Measurements from ENCODE around the gene SP1.
A peak's percentile ranks its signal among the peaks of the same experiment; 100 is the strongest.
"Not testable (repeated sequence)": the region's sequence is repeated elsewhere in the genome, so short reads cannot be mapped to it uniquely, and the experiment has no call there.

Gene SP1

DNA sequence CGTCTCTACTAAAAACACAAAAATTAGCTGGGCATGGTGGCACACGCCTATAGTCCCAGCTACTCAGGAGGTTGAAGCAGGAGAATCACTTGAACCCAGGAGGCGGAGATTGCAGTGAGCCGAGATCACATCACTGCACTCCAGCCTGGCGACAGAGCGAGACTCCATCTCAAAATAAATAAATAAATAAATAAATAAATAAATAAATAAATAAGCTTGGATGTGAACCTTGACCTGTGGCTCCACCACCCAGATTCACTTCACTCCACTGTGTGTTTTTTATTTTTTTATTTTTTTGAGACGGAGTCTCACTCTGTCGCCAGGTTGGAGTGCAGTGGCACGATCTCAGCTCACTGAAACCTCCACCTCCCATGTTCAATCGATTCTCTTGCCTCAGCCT is 18.3 kb upstream of the SP1 start:
- not testable (repeated sequence) for DNase-seq (ENCODE audit: low read depth)

DNA sequence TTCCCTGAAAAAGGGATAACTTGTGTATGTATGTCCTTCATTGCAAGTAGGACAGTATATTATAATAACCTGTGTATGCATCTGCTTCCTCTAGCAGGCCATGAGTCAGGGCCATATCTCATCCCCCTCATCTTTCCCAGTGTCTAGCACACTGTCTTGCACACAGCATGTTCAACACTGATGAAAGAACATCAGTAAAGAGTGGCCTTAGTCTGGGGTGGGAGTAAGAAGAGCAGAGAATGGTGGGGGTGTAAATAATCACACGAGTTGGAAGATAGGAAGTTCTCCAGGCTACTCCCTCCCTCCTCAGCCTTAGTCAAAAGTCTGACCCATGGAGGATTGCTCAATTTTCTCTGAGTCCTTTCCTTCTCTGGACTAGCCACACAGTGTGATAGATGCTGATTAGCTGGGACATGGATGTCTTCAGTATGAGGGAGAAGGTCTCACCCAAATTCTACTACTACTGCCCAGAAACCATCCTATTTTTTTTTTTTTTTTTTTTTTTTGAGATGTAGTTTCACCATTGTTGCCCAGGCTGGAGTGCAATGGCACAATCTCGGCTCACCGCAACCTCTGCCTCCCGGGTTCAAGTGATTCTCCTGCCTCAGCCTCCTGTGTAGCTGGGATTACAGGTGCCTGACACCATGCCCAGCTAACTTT is 14.6 kb upstream of the SP1 start:
- no peak for DNase-seq (ENCODE audit: low read depth)

DNA sequence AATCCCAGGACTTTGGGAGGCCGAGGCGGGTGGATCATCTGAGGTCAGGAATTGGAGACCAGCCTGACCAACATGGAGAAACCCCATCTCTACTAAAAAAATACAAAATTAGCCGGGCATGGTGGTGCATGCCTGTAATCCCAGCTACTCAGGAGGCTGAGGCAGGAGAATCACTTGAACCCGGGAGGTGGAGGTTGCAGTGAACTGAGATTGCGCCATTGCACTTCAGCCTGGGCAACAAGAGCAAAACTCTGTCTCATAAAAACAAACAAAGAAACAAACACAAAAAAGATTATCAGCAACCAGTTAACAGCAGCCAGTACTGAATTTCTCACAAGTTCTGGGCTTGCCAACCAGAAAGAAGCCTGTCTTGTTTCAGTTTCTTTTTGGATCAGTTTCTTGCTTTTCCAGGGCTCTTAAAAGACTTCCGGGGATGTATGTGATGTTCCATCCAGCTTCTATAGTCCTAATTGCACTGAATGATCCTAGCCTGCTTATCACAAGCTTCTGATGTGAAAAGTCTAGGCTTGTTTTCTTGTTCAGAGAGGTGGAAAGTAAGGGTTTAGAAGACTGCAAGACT is 6.3 kb upstream of the SP1 start:
- DNase-seq (ENCODE audit: low read depth): not testable (repeated sequence)

DNA sequence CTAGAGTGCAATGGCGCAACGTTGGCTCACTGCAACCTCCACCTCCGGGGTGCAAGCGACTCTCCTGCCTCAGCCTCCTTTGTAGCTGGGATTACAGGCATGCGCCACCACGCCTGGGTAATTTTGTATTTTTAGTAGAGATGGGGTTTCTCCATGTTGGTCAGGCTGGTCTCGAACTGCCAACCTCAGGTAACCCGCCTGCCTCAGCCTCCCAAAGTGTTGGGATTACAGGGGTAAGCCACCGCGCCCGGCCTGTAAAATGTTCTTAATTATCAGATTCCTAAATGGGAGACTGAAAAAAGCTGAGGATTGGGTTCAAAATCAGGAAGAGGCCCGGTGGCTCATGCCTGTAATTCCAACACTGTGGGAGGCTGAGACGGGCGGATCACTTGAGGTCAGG is 5.7 kb upstream of the SP1 start:
- not testable (repeated sequence) for DNase-seq (ENCODE audit: low read depth)

DNA sequence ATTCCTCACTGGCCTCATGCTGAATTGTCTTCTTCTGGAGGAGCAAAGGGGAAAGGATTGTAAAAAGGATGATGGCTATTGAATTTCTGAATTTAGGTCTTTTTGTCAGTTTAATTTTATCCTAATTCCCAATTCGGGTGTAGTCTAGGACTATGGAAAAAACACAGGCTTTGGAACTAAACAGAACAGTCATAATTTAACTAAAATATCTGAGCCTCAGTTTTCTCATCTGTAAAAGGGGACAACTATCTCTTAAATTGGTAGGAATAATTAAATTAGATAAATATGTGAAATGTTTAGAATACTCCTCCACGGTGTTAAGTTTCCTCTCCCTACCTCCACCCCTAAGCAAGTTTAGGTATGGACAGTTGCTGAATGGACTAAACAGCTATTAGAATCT is 3.2 kb upstream of the SP1 start:
- DNase-seq (ENCODE audit: low read depth): no peak

DNA sequence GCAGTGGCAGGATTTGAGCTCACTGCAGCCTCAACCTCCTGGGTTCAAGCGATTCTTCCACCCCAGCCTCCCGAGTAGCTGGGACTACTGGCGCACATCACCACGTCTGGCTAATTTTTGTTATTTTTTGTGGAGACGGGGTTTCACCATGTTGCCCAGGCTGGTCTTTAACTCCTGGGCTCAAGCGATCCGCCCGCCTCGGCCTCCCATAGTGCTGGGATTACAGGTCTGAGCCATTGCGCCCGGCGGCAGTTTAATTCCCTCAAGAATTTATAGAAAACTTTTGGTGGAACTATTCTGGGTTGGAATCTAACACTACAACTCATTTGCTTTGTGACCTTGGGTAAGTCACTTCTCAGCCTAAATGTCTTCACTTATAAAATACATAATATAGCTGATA is 1.8 kb upstream of the SP1 start:
- no peak for DNase-seq (ENCODE audit: low read depth)

DNA sequence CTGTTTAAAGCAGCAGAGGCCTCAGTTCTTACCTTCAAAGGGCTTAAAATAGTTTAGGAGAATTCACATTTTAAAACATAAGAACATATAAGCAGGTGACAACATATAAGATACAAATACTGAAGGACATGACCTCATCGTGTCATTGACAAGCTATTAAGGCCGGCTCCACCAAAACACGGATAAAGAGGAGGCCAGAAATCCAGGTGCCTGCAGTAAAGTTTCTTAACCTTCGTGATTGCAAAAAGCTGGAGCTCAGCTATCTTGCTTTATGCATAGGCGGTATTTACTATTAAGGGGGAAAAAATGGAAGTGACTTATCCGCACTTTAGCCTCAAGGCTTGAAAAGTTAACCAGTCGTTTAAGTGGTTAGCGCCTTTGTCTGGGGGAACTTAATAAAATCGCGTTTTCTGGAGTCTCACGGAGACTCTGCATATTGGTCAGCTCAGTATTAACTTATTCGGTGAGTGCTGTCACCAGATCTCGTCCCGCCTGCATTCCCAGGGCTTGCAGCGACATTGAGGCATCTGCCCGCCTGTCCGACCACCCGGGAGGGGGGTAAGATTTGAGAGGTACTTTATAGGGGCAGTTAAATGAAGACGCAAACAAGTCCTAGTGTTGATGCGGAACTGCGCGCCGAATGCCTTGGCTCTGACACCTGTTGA is 1.1 kb upstream of the SP1 start:
- no peak for DNase-seq (ENCODE audit: low read depth)

DNA sequence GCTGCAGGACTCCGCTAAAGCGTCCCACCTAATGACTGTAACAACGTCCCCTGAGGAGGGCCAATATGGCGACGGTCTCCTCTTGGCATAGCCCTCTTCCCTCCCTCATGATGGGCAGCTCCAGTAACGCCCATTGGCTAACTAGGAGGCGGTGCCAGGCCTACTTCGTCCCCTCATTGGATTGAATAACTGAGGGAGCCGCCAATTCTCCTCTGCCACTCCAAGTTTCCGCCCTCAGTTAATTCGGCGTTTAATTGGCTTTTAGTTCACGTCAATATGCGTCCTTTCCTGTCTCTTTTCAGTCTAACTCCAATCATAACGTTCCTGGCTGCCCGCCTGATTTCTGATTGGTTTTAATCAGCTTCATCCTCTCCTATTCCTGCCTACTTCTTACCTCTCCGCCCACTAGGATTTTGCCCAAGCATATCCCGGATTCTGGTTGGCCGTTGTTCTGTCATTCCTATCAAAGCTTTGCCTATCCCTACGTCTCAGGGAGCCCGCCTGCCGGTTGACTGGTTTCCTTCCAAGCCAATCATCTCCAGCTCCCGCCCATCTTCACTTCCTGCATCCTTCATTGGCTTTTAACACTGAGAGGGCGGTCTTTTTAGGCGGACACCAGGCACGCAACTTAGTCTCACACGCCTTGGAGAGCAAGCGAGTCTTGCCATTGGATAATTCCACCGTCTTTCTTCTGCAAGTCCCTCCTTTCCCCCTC is 430 bp upstream of the SP1 start:
- peak; percentile 99 for DNase-seq (ENCODE audit: low read depth)

DNA sequence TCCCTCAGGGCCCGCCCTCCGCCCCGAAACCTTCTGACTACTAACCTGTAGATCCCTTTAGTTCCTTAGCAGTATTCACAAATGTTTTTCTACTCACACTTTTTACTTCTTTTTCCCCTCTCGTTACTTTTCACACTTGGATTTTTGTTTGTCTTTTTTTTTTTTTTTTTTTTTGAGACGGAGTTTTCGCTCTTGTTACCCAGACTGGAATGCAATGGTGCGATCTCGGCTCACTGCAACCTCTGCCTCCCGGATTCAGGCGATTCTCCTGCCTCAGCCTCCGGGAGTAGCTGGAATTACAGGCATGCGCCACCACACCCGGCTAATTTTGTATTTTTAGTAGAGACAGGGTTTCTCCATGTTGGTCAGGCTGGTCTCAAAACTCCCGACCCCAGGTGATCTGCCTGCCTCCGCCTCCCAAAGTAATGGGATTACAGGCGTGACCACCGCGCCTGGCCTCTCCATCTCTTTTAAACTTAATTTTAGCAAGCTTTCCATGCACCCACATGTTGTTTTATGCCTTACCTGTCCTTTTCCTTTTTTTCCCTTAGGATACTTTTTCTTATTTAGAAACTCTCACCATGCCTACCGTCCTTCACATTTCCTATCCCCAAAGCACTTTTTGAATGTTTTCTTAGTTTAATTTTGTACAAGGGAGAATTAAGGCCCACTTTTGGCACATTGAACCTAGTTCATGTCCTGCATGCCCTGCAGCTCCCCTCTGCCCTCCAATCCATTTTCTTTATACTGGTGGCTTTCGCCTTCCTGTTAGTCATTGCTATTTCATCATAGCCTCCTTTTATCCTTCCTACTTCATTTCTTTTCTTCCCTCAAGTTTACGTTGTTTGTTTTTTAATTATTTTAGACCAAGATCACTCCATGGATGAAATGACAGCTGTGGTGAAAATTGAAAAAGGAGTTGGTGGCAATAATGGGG is 1.1 kb downstream of the SP1 start:
- no peak for DNase-seq (ENCODE audit: low read depth)

DNA sequence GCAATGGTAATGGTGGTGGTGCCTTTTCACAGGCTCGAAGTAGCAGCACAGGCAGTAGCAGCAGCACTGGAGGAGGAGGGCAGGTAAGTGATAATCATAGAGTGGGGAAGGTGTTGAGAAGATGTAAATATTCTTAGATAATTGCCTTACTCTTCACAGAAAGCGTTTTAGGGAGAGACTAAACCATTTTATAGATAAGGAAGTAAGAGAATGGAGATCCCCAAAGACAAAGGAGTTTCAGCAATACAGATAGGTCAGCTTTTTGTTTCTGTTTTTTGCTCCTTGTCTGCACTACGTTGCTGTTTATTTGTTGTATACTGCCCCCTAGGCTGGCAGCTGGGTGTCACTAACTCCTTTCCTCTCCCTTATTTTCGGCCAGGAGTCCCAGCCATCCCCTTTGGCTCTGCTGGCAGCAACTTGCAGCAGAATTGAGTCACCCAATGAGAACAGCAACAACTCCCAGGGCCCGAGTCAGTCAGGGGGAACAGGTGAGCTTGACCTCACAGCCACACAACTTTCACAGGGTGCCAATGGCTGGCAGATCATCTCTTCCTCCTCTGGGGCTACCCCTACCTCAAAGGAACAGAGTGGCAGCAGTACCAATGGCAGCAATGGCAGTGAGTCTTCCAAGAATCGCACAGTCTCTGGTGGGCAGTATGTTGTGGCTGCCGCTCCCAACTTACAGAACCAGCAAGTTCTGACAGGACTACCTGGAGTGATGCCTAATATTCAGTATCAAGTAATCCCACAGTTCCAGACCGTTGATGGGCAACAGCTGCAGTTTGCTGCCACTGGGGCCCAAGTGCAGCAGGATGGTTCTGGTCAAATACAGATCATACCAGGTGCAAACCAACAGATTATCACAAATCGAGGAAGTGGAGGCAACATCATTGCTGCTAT is 2.0 kb downstream of the SP1 start:
- no peak for DNase-seq (ENCODE audit: low read depth)

DNA sequence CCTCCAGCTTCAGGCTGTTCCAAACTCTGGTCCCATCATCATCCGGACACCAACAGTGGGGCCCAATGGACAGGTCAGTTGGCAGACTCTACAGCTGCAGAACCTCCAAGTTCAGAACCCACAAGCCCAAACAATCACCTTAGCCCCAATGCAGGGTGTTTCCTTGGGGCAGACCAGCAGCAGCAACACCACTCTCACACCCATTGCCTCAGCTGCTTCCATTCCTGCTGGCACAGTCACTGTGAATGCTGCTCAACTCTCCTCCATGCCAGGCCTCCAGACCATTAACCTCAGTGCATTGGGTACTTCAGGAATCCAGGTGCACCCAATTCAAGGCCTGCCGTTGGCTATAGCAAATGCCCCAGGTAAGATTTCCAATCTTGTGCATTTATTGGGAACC is 3.3 kb downstream of the SP1 start:
- no peak for DNase-seq (ENCODE audit: low read depth)

DNA sequence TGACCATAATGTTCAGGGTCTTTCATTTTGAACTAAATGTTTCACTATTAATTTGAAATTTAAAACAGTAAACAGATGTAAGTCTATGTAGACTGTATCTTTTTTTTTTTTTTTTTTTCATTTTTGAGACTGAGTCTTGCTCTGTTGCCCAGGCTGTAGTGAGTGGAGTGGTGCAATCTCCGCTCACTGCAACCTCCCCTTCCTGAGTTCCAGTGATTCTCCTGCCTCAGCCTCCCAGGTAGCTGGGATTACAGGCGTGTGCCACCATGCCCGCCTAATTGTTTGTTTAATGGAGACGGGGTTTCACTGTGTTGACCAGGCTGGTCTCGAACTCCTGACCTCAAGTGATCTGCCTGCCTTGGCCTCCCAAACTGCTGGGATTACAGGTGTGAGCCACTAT is 6.4 kb downstream of the SP1 start:
- not testable (repeated sequence) for DNase-seq (ENCODE audit: low read depth)

DNA sequence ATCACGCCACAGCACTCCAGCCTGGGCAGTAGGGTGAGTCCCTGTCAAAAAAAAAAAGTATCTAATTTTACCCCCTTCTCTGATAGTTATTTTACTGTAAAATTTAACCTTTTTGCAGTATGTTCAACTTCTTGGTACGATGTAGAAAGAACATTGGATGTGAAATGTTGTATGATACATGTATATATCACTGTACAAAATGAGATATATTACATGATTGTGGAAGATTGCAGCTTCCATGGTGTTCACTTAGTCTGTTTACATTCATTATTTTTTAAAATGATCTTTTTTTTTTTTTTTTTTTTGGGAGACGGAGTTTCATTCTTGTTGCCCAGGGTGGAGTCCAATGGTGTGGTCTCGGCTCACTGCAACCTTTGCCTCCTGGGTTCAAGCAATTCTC is 9.0 kb downstream of the SP1 start:
- DNase-seq (ENCODE audit: low read depth): no peak

DNA sequence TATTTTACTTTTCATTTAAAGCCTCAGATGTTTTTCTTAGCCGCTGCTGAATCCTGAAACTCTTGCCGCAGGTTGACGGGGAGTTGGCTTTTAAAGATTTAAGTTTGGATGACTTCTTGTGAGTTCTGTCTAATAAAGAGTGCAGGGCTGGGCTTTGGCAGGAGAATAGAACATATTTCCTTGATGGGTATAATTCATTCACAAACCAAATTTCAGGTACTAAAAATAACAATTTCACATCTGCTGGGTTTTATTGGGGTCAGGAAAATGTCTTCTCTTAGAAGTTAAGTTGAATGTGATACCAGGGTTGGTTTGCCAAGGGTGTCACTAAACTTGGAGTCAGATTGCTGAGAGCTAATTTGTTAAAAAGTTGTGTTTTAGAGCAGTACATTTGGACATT is 9.7 kb downstream of the SP1 start:
- DNase-seq (ENCODE audit: low read depth): no peak

DNA sequence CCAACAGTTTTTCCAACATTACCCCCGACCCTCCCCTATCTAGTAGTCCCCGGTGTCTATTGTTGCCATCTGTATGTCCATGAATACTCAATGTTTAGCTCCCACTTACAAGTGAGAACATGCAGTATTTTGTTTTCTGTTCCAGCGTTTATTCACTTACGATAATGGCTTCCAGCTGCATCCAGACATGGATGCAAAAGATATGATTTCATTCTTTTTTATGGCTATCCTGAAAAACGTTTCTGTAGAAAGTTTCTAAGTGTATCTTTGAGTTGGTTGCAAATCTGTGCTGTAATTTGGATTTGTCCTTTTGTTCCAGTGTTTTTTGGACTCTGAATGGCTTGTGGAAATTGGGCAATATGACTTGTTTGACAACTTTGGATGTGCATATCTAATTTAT is 11.7 kb downstream of the SP1 start:
- DNase-seq (ENCODE audit: low read depth): no peak

DNA sequence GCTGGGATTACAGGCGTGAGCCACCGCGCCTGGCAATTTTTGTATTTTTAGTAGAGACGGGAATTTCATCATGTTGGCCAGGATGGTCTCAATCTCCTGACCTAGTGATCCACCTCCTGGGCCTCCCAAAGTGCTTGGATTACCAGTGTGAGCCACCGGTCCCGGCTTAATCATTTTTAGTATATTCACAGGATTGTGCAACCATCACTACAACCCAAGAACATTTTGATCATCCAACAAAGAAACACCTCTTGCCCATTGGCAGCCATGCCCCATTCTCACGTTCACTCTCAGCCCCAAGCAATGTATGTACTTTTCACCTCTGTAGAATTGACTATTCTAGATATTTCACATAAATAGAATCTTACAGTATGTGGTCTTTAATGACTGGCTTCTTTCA is 19.9 kb downstream of the SP1 start:
- DNase-seq (ENCODE audit: low read depth): no peak

DNA sequence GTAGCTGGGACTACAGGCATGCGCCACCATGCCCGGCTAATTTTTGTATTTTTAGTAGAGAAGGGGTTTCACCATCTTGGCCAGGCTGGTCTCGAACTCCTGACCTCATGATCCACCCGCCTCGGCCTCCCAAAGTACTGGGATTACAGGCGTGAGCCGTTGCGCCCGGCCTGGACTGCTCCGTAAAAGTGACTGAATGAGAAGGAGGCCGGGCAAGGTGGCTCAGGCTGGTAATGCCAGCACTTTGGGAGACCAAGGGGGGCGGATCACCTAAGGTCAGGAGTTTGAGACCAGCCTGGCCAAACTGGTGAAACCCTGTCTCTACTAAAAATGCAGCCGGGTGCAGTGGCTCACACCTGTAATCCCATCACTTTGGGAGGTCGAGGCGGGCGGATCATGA is 22.4 kb downstream of the SP1 start:
- not testable (repeated sequence) for DNase-seq (ENCODE audit: low read depth)

DNA sequence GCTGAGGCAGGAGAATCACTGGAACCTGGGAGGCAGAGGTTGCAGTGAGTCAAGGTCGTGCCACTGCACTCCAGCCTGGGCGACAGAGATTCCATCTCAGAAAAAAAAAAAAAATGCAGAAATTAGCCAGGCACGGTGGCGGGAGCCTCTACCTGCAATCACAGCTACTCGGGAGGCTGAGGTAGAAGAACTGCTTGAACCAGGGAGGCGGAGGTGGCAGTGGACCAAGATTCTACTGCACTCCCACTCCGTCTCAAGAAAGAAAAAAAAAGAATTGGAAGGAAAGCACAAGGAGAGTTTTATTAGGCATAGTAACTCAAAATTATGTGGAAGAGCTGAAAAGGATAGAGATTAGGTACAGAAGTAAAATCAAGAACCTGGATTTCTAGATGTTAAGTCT is 22.9 kb downstream of the SP1 start:
- DNase-seq (ENCODE audit: low read depth): no peak

DNA sequence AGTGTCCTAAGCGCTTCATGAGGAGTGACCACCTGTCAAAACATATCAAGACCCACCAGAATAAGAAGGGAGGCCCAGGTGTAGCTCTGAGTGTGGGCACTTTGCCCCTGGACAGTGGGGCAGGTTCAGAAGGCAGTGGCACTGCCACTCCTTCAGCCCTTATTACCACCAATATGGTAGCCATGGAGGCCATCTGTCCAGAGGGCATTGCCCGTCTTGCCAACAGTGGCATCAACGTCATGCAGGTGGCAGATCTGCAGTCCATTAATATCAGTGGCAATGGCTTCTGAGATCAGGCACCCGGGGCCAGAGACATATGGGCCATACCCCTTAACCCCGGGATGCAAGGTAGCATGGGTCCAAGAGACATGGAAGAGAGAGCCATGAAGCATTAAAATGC is 31.0 kb downstream of the SP1 start:
- DNase-seq (ENCODE audit: low read depth): no peak

DNA sequence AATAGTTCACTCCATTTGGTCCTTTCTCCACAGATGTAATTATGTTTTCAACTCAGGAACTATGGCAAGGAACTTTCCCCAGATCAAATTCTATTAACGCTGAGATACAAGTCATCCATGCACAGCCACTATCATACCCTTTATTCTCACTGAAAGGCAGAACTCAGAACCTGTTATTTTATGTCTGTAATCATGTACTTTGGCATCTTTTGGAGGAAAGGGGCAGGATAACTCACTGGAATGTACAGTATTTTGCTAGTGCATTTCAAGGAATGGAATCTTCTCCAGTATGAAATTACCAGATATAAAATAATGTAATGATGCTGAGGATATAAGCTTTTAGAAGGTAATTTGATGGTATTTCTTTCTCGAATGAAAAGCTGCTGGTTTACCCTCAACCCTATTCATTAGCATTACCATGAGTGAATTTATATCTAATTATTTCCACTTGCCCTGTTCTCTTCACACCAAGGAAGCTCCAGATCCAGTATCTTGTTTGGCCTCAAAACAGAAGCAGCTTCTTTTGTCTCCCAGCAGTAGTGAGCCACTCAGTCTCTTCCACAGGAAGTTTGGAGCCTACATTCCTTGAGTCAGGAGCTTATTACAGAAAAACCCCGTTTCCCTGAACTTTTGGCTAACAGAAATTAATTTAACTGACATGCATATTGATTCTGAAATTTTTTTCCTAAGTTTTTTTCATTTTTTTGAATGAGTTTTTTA is 33.7 kb downstream of the SP1 start:
- DNase-seq (ENCODE audit: low read depth): no peak
